ENCODE measurements around the gene GPBP1L1. TPM values are rescaled to one million over a fixed set of nuclear protein-coding genes. Genes with fewer than 3 reads are reported as not detected.

The GPBP1L1 gene
- total and polyA plus RNA-seq, 2 of the 4 experiments (the other 2 are of a cell fraction): 31.5 to 57.4 TPM

DNA sequence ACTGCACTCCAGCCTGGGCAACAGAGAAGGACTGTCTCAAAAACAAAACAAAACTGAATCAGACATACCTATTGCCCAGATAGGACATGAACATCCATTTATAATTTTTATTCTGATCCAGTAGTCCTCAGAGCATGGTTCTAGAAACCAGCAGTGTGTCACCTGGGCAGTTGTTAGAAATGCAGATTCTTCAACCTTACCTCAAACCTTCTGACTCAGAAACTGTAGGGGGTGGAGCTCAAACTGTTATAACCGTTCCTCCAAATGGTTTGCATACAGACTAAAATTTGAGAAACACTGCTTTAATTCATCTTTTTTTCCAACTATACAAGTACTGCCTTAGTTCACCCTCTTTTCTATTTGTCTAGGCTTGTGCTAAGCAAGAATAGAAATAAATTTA is 96.5 kb downstream of the GPBP1L1 start:
- no peak overlapping the region; the same call in 1 of the 2 replicates for H4K5ac ChIP-seq (ENCODE audit: low read depth, low read length)
- CTCF ChIA-PET: no interaction called here
- no peak overlapping the region for H4K8ac ChIP-seq (ENCODE audit: low read depth in 2 of 2, low read length in 2 of 2)
- BruUV-seq (replicated peaks): no TSS peak
- no peak overlapping the region for H2BK20ac ChIP-seq (ENCODE audit: low read depth, low read length)
- H3K4me2 ChIP-seq (ENCODE audit: low read depth, low read length): no peak overlapping the region
- no peak for DNase-seq
- H3K23ac ChIP-seq (ENCODE audit: low read depth, low read length): 0 out of 2 replicates have a peak overlapping the region, but pooled peaks have one; percentile 8
- peaks cover 12% of the 10 kb centered on the region for H3K36me3 ChIP-seq (ENCODE audit: control insufficient read depth, insufficient read depth, low read length)
- H3K79me1 ChIP-seq (ENCODE audit: low read depth in 1 of 2, low read length in 2 of 2): peaks cover 11 to 49% of the 10 kb centered on the region in 2 experiments
- H2AFZ ChIP-seq (replicated peaks; ENCODE audit: low read length, poor library complexity): no peak overlapping the region
- intact Hi-C loops (cut with micrococcal nuclease): loop anchor here (5.0 kb wide), 1 partner anchor 97 kb away; the partner anchor contains the start of genes GPBP1L1 and TMEM69
- no peak overlapping the region for H2AK5ac ChIP-seq (ENCODE audit: low read depth, low read length)
- no peak overlapping the region for H3K27ac ChIP-seq (ENCODE audit: insufficient read depth, low read length)
- no peaks in the 10 kb centered on the region; the same call in 1 of the 2 replicates for H3K9me1 ChIP-seq (ENCODE audit: insufficient read depth, low read length)
- no peaks in the 10 kb centered on the region; the same call in none of the 2 replicates for H3K4me1 ChIP-seq (ENCODE audit: control insufficient read depth, insufficient read depth, low read length)
- H3K27me3 ChIP-seq (ENCODE audit: control insufficient read depth, insufficient read depth, low read length): no peaks in the 10 kb centered on the region
- no peak overlapping the region for H3K56ac ChIP-seq (ENCODE audit: extremely low read depth, insufficient read depth, low read length)
- POLR2A ChIA-PET (ENCODE audit: unreplicated experiment): no interaction called here
- in situ Hi-C loops (cut with MboI; ENCODE audit: low sequenced_read_pairs): no loop called here
- no peak overlapping the region for H2BK120ac ChIP-seq (ENCODE audit: low read depth, low read length)
- no peak overlapping the region for H3K4me3 ChIP-seq (ENCODE audit: insufficient read depth, low read depth, low read length)
- H2BK15ac ChIP-seq (ENCODE audit: low read depth, low read length): no peak overlapping the region
- dilution Hi-C loops (cut with HindIII; ENCODE audit: low sequenced_read_pairs, unreplicated experiment): no loop called here
- TF ChIP-seq RAD21 (IDR thresholded peaks at IDR 0.05; ENCODE audit: low read length) (no peak), NFE2L2 (IDR thresholded peaks at IDR 0.05; ENCODE audit: low read depth, low read length) (no peak), MXI1 (IDR thresholded peaks at IDR 0.05; ENCODE audit: borderline replicate concordance, low read depth, low read length) (no peak), MAZ (IDR thresholded peaks at IDR 0.05; ENCODE audit: borderline replicate concordance, low read depth, low read length) (no peak), BHLHE40 (IDR thresholded peaks at IDR 0.05; ENCODE audit: low read depth, low read length) (no peak), SMC3 (IDR thresholded peaks at IDR 0.05; ENCODE audit: low read depth, low read length) (no peak)
- TF ChIP-seq, protein P1, sequence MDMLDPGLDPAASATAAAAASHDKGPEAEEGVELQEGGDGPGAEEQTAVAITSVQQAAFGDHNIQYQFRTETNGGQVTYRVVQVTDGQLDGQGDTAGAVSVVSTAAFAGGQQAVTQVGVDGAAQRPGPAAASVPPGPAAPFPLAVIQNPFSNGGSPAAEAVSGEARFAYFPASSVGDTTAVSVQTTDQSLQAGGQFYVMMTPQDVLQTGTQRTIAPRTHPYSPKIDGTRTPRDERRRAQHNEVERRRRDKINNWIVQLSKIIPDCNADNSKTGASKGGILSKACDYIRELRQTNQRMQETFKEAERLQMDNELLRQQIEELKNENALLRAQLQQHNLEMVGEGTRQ (IDR thresholded peaks at IDR 0.05; ENCODE audit: low read depth, low read length): no peak
- H4K91ac ChIP-seq (ENCODE audit: insufficient read depth, low read depth, low read length): no peak overlapping the region
- peaks cover 42% of the 10 kb centered on the region for H4K20me1 ChIP-seq (ENCODE audit: insufficient read depth, low read length)
- no peak overlapping the region for H3K4ac ChIP-seq (ENCODE audit: low read depth, low read length)
- no peak for ATAC-seq (ENCODE audit: low read depth)
- H2BK5ac ChIP-seq (ENCODE audit: low read depth, low read length, poor library complexity, severe bottlenecking): no peak overlapping the region
- H3K9me3 ChIP-seq (ENCODE audit: control insufficient read depth, insufficient read depth, low read length): no peaks in the 10 kb centered on the region
- H2AK9ac ChIP-seq (replicated peaks; ENCODE audit: low read depth, low read length, poor library complexity): no peak overlapping the region
- no peak overlapping the region for H3K18ac ChIP-seq (ENCODE audit: low read depth, low read length)
- WGBS, 2 experiments (ENCODE audit: extremely low coverage in 2 of 2, insufficient read length in 1 of 2): no CpG with 5 or more reads among the region's 1 CpG
- H3K9ac ChIP-seq (ENCODE audit: low read depth, low read length): no peak overlapping the region
- H3K14ac ChIP-seq (replicated peaks; ENCODE audit: low read depth, low read length): no peak overlapping the region
